ENCODE data around the gene BTBD9.

The BTBD9 gene

GRCh38 chr6:38507173-38507572 lies 132.6 kb downstream of the BTBD9 start:
- no peak for DNase-seq (ENCODE audit: low read depth in 3 of 3)

GRCh38 chr6:38505826-38506225 lies 133.9 kb downstream of the BTBD9 start:
- no peak for DNase-seq (ENCODE audit: low read depth in 3 of 3)

GRCh38 chr6:38504996-38505395 lies 134.7 kb downstream of the BTBD9 start:
- no peak for DNase-seq (ENCODE audit: low read depth in 3 of 3)

- no peak for DNase-seq (ENCODE audit: low read depth in 3 of 3)
These were observed 135.6 kb downstream of the BTBD9 start for GRCh38 chr6:38503960-38504682.

GRCh38 chr6:38503032-38503773 lies 136.5 kb downstream of the BTBD9 start:
- no peak for DNase-seq (ENCODE audit: low read depth in 3 of 3)

- no peak for DNase-seq (ENCODE audit: low read depth in 3 of 3)
These were observed 137.3 kb downstream of the BTBD9 start for GRCh38 chr6:38502423-38502822.

- no peak for DNase-seq (ENCODE audit: low read depth in 3 of 3)
These were observed 137.8 kb downstream of the BTBD9 start for GRCh38 chr6:38501931-38502330.

- no peak for DNase-seq (ENCODE audit: low read depth in 3 of 3)
These were observed 140.1 kb downstream of the BTBD9 start for GRCh38 chr6:38499529-38500096.

- DNase-seq (ENCODE audit: low read depth in 3 of 3), result no peak
These were observed 140.8 kb downstream of the BTBD9 start for GRCh38 chr6:38498805-38499445.

- DNase-seq (ENCODE audit: low read depth in 3 of 3), result no peak
These were observed 141.6 kb downstream of the BTBD9 start for GRCh38 chr6:38498085-38498484.

- no peak for DNase-seq (ENCODE audit: low read depth in 3 of 3)
These were observed 142.2 kb downstream of the BTBD9 start for GRCh38 chr6:38497546-38497945.

- peak in 1 of 3 experiments; percentile 1 for DNase-seq (ENCODE audit: low read depth in 3 of 3)
These were observed 143.7 kb downstream of the BTBD9 start for GRCh38 chr6:38495922-38496635.

GRCh38 chr6:38495518-38495917 lies 144.2 kb downstream of the BTBD9 start:
- no peak for DNase-seq (ENCODE audit: low read depth in 3 of 3)

- peak; percentile 58 to 75 (median 68) for DNase-seq (ENCODE audit: low read depth in 3 of 3)
These were observed 145.7 kb downstream of the BTBD9 start for GRCh38 chr6:38493931-38494547.

GRCh38 chr6:38492031-38492430 lies 147.7 kb downstream of the BTBD9 start:
- DNase-seq (ENCODE audit: low read depth in 3 of 3), result no peak

- DNase-seq (ENCODE audit: low read depth in 3 of 3), result no peak
These were observed 149.8 kb downstream of the BTBD9 start for GRCh38 chr6:38489951-38490350.

- no peak for DNase-seq (ENCODE audit: low read depth in 3 of 3)
These were observed 152.3 kb downstream of the BTBD9 start for GRCh38 chr6:38487423-38487822.

- DNase-seq (ENCODE audit: low read depth in 3 of 3), result no peak
These were observed 154.2 kb downstream of the BTBD9 start for GRCh38 chr6:38485488-38485887.

GRCh38 chr6:38484656-38485055 lies 155.1 kb downstream of the BTBD9 start:
- no peak for DNase-seq (ENCODE audit: low read depth in 3 of 3)

- no peak for DNase-seq (ENCODE audit: low read depth in 3 of 3)
These were observed 156.2 kb downstream of the BTBD9 start for GRCh38 chr6:38483526-38483925.

- no peak for DNase-seq (ENCODE audit: low read depth in 3 of 3)
These were observed 157.3 kb downstream of the BTBD9 start for GRCh38 chr6:38482466-38482865.
